ENCODE measurements around the gene FXYD6. TPM values are rescaled to one million over a fixed set of nuclear protein-coding genes. Genes with fewer than 3 reads are reported as not detected.
A peak's percentile ranks its signal among the peaks of the same experiment; 100 is the strongest.

Gene FXYD6
- total and polyA plus RNA-seq, 9 of the 15 experiments (the other 6 are each of a cell fraction or from before 2014, with no cell fraction given): 0.07 to 0.35 TPM; not detected in 7

- TF ChIP-seq TFAP4 (CRISPR knock-in tag; IDR thresholded peaks at IDR 0.05; ENCODE audit: borderline replicate concordance): peak; percentile 23; the same call in 1 of the 2 replicates
- TF ChIP-seq KLF1 (tag; IDR thresholded peaks at IDR 0.05): no peak
- TF ChIP-seq VEZF1 (CRISPR knock-in tag; IDR thresholded peaks at IDR 0.05): peak; percentile 36; the same call in 1 of the 2 replicates
- TF ChIP-seq ZNF75A (CRISPR knock-in tag; IDR thresholded peaks at IDR 0.05): no peak
- TF ChIP-seq RCOR1 (IDR thresholded peaks at IDR 0.05; ENCODE audit: borderline replicate concordance in 1 of 2, low read depth in 2 of 2, low read length in 2 of 2): peak in 1 of 2 experiments; percentile 17; a peak in 1 of 4 replicates
- no peak for TF ChIP-seq HDAC8 (tag; IDR thresholded peaks at IDR 0.05)
- peak; percentile 88 for TF ChIP-seq SMC3 (conservative IDR thresholded peaks at IDR 0.05; ENCODE audit: insufficient read depth, low read depth, low read length)
- TF ChIP-seq STAG1 (CRISPR knock-in tag; IDR thresholded peaks at IDR 0.05; ENCODE audit: borderline replicate concordance): peak; percentile 56; the same call in 1 of the 2 replicates
- no peak for TF ChIP-seq BRD9 (IDR thresholded peaks at IDR 0.05; ENCODE audit: low read depth, partially characterized antibody)
- TF ChIP-seq FOXP1 (CRISPR knock-in tag; IDR thresholded peaks at IDR 0.05): no peak
- peak; percentile 39; the same call in 1 of the 2 replicates for TF ChIP-seq DEAF1 (CRISPR knock-in tag; IDR thresholded peaks at IDR 0.05)
- 0 out of 2 replicates have a peak, but pooled peaks have one; percentile 55 for TF ChIP-seq CC2D1A (IDR thresholded peaks at IDR 0.05)
- 0 out of 2 replicates have a peak, but pooled peaks have one; percentile 12 for TF ChIP-seq JUND (IDR thresholded peaks at IDR 0.05; ENCODE audit: borderline replicate concordance, low read depth, low read length)
- TF ChIP-seq JUND (tag; IDR thresholded peaks at IDR 0.05; ENCODE audit: borderline replicate concordance, low read depth, low read length): no peak
- TF ChIP-seq PCBP1 (IDR thresholded peaks at IDR 0.05; ENCODE audit: low read depth, low read length, poor library complexity, severe bottlenecking): no peak
- no peak for TF ChIP-seq MLLT1 (IDR thresholded peaks at IDR 0.05)
- no peak for TF ChIP-seq CHD2 (IDR thresholded peaks at IDR 0.05; ENCODE audit: low read depth, low read length)
- TF ChIP-seq SMAD4 (CRISPR knock-in tag; conservative IDR thresholded peaks at IDR 0.05): no peak
- TF ChIP-seq KLF10 (CRISPR knock-in tag; IDR thresholded peaks at IDR 0.05): no peak
- no peak for TF ChIP-seq E2F5 (CRISPR knock-in tag; IDR thresholded peaks at IDR 0.05)
Observed at GRCh38 chr11:117807482-117808327, 68.8 kb downstream of the FXYD6 start (continued).

Measured in K562 (cell line).